Measurements from ENCODE around the gene FMN1. TPM values are rescaled to one million over a fixed set of nuclear protein-coding genes. Genes with fewer than 3 reads are reported as not detected.
"Not testable (repeated sequence)": the region's sequence is repeated elsewhere in the genome, so short reads cannot be mapped to it uniquely, and the experiment has no call there.

Gene FMN1
- total and polyA plus RNA-seq, 2 experiments from 2014 or later = 0.93 to 2.2 TPM

DNA sequence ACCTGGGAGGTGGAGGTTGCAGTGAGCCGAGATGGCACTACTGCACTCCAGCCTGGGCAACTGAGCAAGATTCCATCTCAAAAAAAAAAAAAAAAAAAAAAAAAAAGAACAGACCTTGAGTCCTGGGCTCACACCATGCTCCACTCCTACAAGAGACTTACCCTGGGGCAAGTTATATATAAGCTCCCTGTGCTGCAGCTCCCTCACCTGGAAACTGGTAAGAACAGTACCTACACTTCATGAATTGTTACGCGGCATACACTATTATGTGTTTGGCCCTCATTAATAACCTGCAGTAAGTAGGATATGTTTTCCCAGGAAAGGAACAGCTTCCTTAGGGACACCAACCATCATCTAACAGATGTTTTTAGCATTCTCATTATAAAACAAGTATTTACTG, 119.6 kb downstream of the FMN1 start:
- 81 to 95% methylated on average over 2 to 3 of the region's 3 CpGs for WGBS, 2 experiments (ENCODE audit: low coverage in 1 of 2, low lambda C conversion rate in 2 of 2, missing lambda C conversion rate in 2 of 2)
- no peaks in the 10 kb centered on the region for H3K79me2 ChIP-seq (ENCODE audit: insufficient read depth)
- TF ChIP-seq EZH2phosphoT487 (IDR thresholded peaks at IDR 0.05; ENCODE audit: insufficient read depth, low read depth) (no peak), EZH2 (IDR thresholded peaks at IDR 0.05; ENCODE audit: insufficient read depth, poor library complexity, severe bottlenecking) (no peak)

DNA sequence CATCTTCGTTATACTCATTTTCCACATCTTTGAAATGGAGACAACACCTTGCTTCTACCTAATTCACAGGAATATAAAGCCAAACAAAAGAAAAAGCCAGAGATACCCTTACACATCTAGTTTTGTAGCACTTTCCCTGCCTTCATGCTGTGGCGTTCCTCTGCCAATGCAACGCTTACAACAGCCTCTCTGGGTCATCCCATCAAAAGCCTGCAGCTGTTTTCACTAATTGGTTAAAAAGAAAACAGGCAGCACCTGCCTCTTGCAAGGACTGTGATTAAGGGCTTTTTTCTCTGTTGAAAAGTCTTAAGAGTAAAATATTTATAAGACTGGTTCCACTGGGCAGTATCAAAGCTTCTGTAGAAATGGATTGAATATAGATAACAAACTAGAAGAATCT, 120.3 kb downstream of the FMN1 start:
- no peaks in the 10 kb centered on the region for H3K9me3 ChIP-seq (ENCODE audit: low read depth)

More for the DNA sequence above, 119.6 kb downstream of the FMN1 start:
- no peaks in the 10 kb centered on the region for H3F3A ChIP-seq (ENCODE audit: insufficient read depth)
- no peaks in the 10 kb centered on the region for H3K9me2 ChIP-seq (ENCODE audit: insufficient read depth)
- no peak overlapping the region for H3K4me3 ChIP-seq
- no peak overlapping the region for H2AFZ ChIP-seq
- no peaks in the 10 kb centered on the region for H3K9me3 ChIP-seq (ENCODE audit: low read depth)
- peak; percentile 11 for DNase-seq
- peaks cover 23% of the 10 kb centered on the region for H3K27me3 ChIP-seq (replicated peaks; ENCODE audit: insufficient read depth)
- H4K20me1 ChIP-seq (ENCODE audit: insufficient read depth) = no peaks in the 10 kb centered on the region
- no peak overlapping the region for H3K27ac ChIP-seq
- no peak overlapping the region for H3K4me2 ChIP-seq (ENCODE audit: unreplicated experiment)
- no peaks in the 10 kb centered on the region for H3K36me3 ChIP-seq (ENCODE audit: low read depth)
- H3K9ac ChIP-seq = no peak overlapping the region
- no peaks in the 10 kb centered on the region for H3K4me1 ChIP-seq (ENCODE audit: insufficient read depth)
- in situ Hi-C loops (cut with MboI) = no loop called here

DNA sequence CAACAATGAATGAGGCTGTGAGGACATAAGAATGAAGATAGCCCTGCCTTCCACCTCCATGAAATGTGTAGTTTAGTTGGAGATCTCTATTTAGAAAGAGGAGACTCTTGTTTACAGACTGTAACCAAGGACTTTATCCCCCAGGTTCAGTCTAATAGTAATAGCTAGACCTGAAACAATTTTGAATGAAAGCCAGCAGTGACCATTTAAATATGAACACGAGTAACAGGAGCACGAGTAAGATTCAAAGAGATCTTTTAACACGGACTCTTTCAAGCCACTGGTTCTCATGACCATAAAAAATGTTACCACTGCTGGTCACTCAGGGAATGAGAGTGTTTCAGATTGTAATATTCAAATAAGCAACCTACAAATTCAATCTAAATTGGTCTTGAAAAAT, 123.1 kb downstream of the FMN1 start:
- 44 to 45% methylated on average over 3 of the region's 3 CpGs for WGBS, 2 experiments (ENCODE audit: low coverage in 1 of 2, low lambda C conversion rate in 2 of 2, missing lambda C conversion rate in 2 of 2)
- H3K4me1 ChIP-seq (ENCODE audit: insufficient read depth) = peaks cover 18% of the 10 kb centered on the region; the same call in 1 of the 2 replicates
- H3K4me2 ChIP-seq (ENCODE audit: unreplicated experiment) = no peak overlapping the region
- H3K4me3 ChIP-seq = no peak overlapping the region
- peaks cover 20% of the 10 kb centered on the region for H3K27me3 ChIP-seq (replicated peaks; ENCODE audit: insufficient read depth)
- no peaks in the 10 kb centered on the region for H3K9me3 ChIP-seq (ENCODE audit: low read depth)
- DNase-seq = no peak
- H3K9ac ChIP-seq = no peak overlapping the region
- H4K20me1 ChIP-seq (ENCODE audit: insufficient read depth) = no peaks in the 10 kb centered on the region
- H3K36me3 ChIP-seq (ENCODE audit: low read depth) = no peaks in the 10 kb centered on the region
- TF ChIP-seq EZH2phosphoT487 (IDR thresholded peaks at IDR 0.05; ENCODE audit: insufficient read depth, low read depth) (no peak), EZH2 (IDR thresholded peaks at IDR 0.05; ENCODE audit: insufficient read depth, poor library complexity, severe bottlenecking) (no peak)
- H3K27ac ChIP-seq = no peak overlapping the region
- H3K9me2 ChIP-seq (ENCODE audit: insufficient read depth) = no peaks in the 10 kb centered on the region
- no peaks in the 10 kb centered on the region for H3K79me2 ChIP-seq (ENCODE audit: insufficient read depth)
- in situ Hi-C loops (cut with MboI) = no loop called here
- no peaks in the 10 kb centered on the region for H3F3A ChIP-seq (ENCODE audit: insufficient read depth)
- H2AFZ ChIP-seq = no peak overlapping the region

More for the DNA sequence above, 120.3 kb downstream of the FMN1 start:
- no peak overlapping the region for H3K27ac ChIP-seq
- TF ChIP-seq EZH2phosphoT487 (IDR thresholded peaks at IDR 0.05; ENCODE audit: insufficient read depth, low read depth) = no peak
- no peak for TF ChIP-seq EZH2 (IDR thresholded peaks at IDR 0.05; ENCODE audit: insufficient read depth, poor library complexity, severe bottlenecking)
- in situ Hi-C loops (cut with MboI) = no loop called here
- H3K27me3 ChIP-seq (replicated peaks; ENCODE audit: insufficient read depth) = peaks cover 23% of the 10 kb centered on the region
- no peaks in the 10 kb centered on the region for H3K4me1 ChIP-seq (ENCODE audit: insufficient read depth)
- no peaks in the 10 kb centered on the region for H3F3A ChIP-seq (ENCODE audit: insufficient read depth)
- H2AFZ ChIP-seq = no peak overlapping the region
- 82 to 92% methylated on average over 3 of the region's 3 CpGs for WGBS, 2 experiments (ENCODE audit: low coverage in 1 of 2, low lambda C conversion rate in 2 of 2, missing lambda C conversion rate in 2 of 2)
- no peaks in the 10 kb centered on the region for H3K9me2 ChIP-seq (ENCODE audit: insufficient read depth)
- no peaks in the 10 kb centered on the region for H4K20me1 ChIP-seq (ENCODE audit: insufficient read depth)
- no peak overlapping the region for H3K4me2 ChIP-seq (ENCODE audit: unreplicated experiment)
- DNase-seq = no peak
- no peak overlapping the region for H3K9ac ChIP-seq
- no peaks in the 10 kb centered on the region for H3K36me3 ChIP-seq (ENCODE audit: low read depth)
- H3K4me3 ChIP-seq = no peak overlapping the region
- H3K79me2 ChIP-seq (ENCODE audit: insufficient read depth) = no peaks in the 10 kb centered on the region

- H3K9ac ChIP-seq; H3F3A ChIP-seq (ENCODE audit: insufficient read depth); DNase-seq; in situ Hi-C loops (cut with MboI); H3K79me2 ChIP-seq (ENCODE audit: insufficient read depth); H3K4me2 ChIP-seq (ENCODE audit: unreplicated experiment); H2AFZ ChIP-seq; H3K27ac ChIP-seq; H3K36me3 ChIP-seq (ENCODE audit: low read depth); H3K4me3 ChIP-seq; H3K9me3 ChIP-seq (ENCODE audit: low read depth); H4K20me1 ChIP-seq (ENCODE audit: insufficient read depth); H3K9me2 ChIP-seq (ENCODE audit: insufficient read depth): not testable (repeated sequence)
- WGBS, 2 experiments (ENCODE audit: low coverage in 1 of 2, low lambda C conversion rate in 2 of 2, missing lambda C conversion rate in 2 of 2) = 92 to 95% methylated on average over 12 to 16 of the region's 16 CpGs
- Histone ChIP-seq H3K27me3 (replicated peaks; ENCODE audit: insufficient read depth) (peaks cover 11% of the 10 kb centered on the region; the same call in 1 of the 2 replicates), H3K4me1 (ENCODE audit: insufficient read depth) (peaks cover 24% of the 10 kb centered on the region)
Observed at GRCh38 chr15:33069903-33070302, 124.6 kb downstream of the FMN1 start.

- H3K79me2 ChIP-seq (ENCODE audit: insufficient read depth) = no peaks in the 10 kb centered on the region
- H3K9me3 ChIP-seq (ENCODE audit: low read depth) = no peaks in the 10 kb centered on the region
- peaks cover 11% of the 10 kb centered on the region; the same call in 1 of the 2 replicates for H3K27me3 ChIP-seq (replicated peaks; ENCODE audit: insufficient read depth)
- no peak overlapping the region for H3K27ac ChIP-seq
- H3K9ac ChIP-seq = no peak overlapping the region
- no peak for TF ChIP-seq EZH2 (IDR thresholded peaks at IDR 0.05; ENCODE audit: insufficient read depth, poor library complexity, severe bottlenecking)
- TF ChIP-seq EZH2phosphoT487 (IDR thresholded peaks at IDR 0.05; ENCODE audit: insufficient read depth, low read depth) = no peak
- peaks cover 31% of the 10 kb centered on the region for H3K4me1 ChIP-seq (ENCODE audit: insufficient read depth)
- DNase-seq = no peak
- no peaks in the 10 kb centered on the region for H3K9me2 ChIP-seq (ENCODE audit: insufficient read depth)
- no peak overlapping the region for H3K4me2 ChIP-seq (ENCODE audit: unreplicated experiment)
- 0 out of 2 replicates have a peak, but pooled peaks cover 8% of the 10 kb centered on the region for H3F3A ChIP-seq (ENCODE audit: insufficient read depth)
- no peaks in the 10 kb centered on the region for H3K36me3 ChIP-seq (ENCODE audit: low read depth)
- no peaks in the 10 kb centered on the region for H4K20me1 ChIP-seq (ENCODE audit: insufficient read depth)
- H3K4me3 ChIP-seq = no peak overlapping the region
- in situ Hi-C loops (cut with MboI) = no loop called here
- no peak overlapping the region for H2AFZ ChIP-seq
Observed at GRCh38 chr15:33069161-33069560, 125.4 kb downstream of the FMN1 start.
